ENCODE results near the gene KCNQ1. TPM values are rescaled to one million over a fixed set of nuclear protein-coding genes. Genes with fewer than 3 reads are reported as not detected.

The KCNQ1 gene
- total RNA-seq, 1 donor from 2014 or later, result 8.5 TPM

GRCh38 chr11:2510626-2511402 is 66.0 kb downstream of the KCNQ1 start:
- Mint-ChIP-seq H3K9me3 (no peaks in the 10 kb centered on the region), H3K4me1 (no peaks in the 10 kb centered on the region), H3K27me3 (ENCODE audit: low read depth) (peaks cover 46% of the 10 kb centered on the region), H3K36me3 (no peaks in the 10 kb centered on the region), H3K27ac (no peak overlapping the region), H3K4me3 (no peak overlapping the region)
- DNase-seq (ENCODE audit: low spot score in 2 of 2, unreplicated experiment in 2 of 2), result peak; percentile 12 to 26
- no peak for TF ChIP-seq CTCF (IDR thresholded peaks at IDR 0.05; ENCODE audit: unreplicated experiment)

- peak; percentile 10 to 37 for DNase-seq (ENCODE audit: low spot score in 2 of 2, unreplicated experiment in 2 of 2)
- Mint-ChIP-seq H3K27ac (no peak overlapping the region), H3K9me3 (no peaks in the 10 kb centered on the region), H3K4me1 (no peaks in the 10 kb centered on the region), H3K36me3 (no peaks in the 10 kb centered on the region), H3K27me3 (ENCODE audit: low read depth) (peaks cover 37% of the 10 kb centered on the region), H3K4me3 (no peak overlapping the region)
- TF ChIP-seq CTCF (IDR thresholded peaks at IDR 0.05; ENCODE audit: unreplicated experiment), result no peak
These were observed 66.9 kb downstream of the KCNQ1 start for GRCh38 chr11:2511421-2512369.

- no peak overlapping the region for H3K4me3 Mint-ChIP-seq
- peaks cover 31% of the 10 kb centered on the region for H3K27me3 Mint-ChIP-seq (ENCODE audit: low read depth)
- H3K36me3 Mint-ChIP-seq, result no peaks in the 10 kb centered on the region
- DNase-seq (ENCODE audit: low spot score in 2 of 2, unreplicated experiment in 2 of 2), result peak; percentile 12 to 33
- no peaks in the 10 kb centered on the region for H3K4me1 Mint-ChIP-seq
- H3K9me3 Mint-ChIP-seq, result no peaks in the 10 kb centered on the region
- no peak overlapping the region for H3K27ac Mint-ChIP-seq
- no peak for TF ChIP-seq CTCF (IDR thresholded peaks at IDR 0.05; ENCODE audit: unreplicated experiment)
These were observed 67.9 kb downstream of the KCNQ1 start for GRCh38 chr11:2512431-2513407.

- Mint-ChIP-seq H3K36me3 (no peaks in the 10 kb centered on the region), H3K4me3 (no peak overlapping the region), H3K27ac (no peak overlapping the region), H3K27me3 (ENCODE audit: low read depth) (peaks cover 29% of the 10 kb centered on the region), H3K4me1 (no peaks in the 10 kb centered on the region), H3K9me3 (no peaks in the 10 kb centered on the region)
- DNase-seq (ENCODE audit: low spot score in 2 of 2, unreplicated experiment in 2 of 2), result peak; percentile 7 to 16
- TF ChIP-seq CTCF (IDR thresholded peaks at IDR 0.05; ENCODE audit: unreplicated experiment), result no peak
These were observed 68.6 kb downstream of the KCNQ1 start for GRCh38 chr11:2513441-2513840.
